K562 treated with DMSO at 1 percent for 4 hours (cell line): ENCODE data around the gene TMEM47. TPM values are rescaled to one million over a fixed set of nuclear protein-coding genes. Genes with fewer than 3 reads are reported as not detected.

Source experiments
- total RNA-seq: library from RNA; unstranded; fragments of 300-600 nt; gene quantifications from 2 replicates; pipeline ENCODE4 v1.2.3, GENCODE V29; 2022; ENCODE audit not compliant: insufficient read depth

TMEM47 gene
- not detected in 2 replicates for total RNA-seq

GRCh38 chrX:34656842-34657725 is at the start of gene TMEM47:
Gene TMEM47 (minus strand): TSS chrX:34657285. CDS start chrX:34657029, 256 bp downstream.

